CD4-positive, alpha-beta T cell treated with Interleukin-10 for 1 hour (primary cell): ENCODE data around the gene SLC7A14.
"Not testable (repeated sequence)": the region's sequence is repeated elsewhere in the genome, so short reads cannot be mapped to it uniquely, and the experiment has no call there.

Experiments
- DNase-seq: peaks from one replicate; pipeline ENCODE4 v3.0.0-alpha.2; 2020

The SLC7A14 gene

DNA sequence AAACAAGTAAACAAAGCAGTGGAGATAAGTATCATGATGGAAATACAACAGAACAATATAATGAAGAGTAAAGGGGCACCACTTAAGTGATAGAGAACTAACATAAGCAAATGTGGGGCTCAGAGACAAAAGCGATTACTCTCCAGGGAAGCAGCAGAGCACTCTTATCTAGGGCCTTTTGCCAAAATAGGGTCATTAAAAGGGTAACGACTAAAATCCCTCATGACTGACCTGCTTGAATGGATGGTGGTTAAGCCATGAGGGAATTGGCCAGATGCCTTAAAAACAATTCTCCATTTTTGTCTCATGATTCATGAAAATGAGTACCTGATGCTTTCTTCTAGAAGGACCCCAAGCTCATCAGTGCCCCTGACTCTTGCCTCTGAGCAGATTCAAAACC lies 3.2 kb upstream of the SLC7A14 start:
- DNase-seq = no peak

DNA sequence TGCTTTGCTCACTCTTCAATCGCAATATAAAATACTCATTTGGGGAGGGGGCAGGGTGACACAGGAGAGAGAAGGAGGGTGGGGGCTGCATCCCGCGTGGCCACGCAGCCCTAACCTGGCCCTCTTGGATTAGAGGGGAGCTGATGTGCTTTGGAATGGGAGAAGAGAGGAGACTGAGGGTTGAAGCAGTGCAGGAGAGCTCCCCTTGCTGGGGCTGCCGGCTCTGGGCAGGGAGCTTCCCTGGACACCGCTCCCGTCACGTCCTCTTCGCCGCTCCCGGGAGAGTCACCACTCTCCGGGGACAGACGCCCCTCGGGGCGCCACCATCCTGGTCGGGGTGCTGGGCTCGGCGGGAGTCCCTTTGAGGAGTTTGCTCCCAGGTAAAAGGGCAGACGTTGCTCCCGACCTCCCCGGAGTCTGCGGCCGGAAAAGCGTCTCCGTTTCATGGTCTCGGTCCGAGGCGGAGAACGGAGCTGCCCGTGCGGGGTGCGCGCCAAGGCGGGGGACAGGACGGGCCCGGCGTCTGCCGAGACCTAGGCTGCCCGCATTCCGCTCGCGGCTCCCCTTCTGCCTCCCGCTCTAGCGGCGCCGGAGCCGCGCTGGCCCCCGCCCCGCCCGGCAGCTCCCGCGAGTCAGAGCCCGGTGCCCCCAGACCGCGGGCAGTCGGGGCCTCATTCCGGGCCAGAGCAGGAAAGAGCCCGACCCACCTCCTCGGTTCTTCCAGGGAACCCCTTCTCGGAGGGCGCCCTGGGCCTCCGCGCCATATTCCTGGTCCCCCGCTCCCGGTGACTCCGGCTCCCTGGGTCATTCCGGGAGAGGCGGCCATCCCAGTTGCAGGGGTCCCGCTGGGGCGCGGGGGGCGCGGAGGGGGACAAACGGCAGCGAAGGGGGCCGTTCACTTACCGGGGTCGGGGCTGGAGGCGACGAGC lies 603 bp downstream of the SLC7A14 start:
- no peak for DNase-seq

DNA sequence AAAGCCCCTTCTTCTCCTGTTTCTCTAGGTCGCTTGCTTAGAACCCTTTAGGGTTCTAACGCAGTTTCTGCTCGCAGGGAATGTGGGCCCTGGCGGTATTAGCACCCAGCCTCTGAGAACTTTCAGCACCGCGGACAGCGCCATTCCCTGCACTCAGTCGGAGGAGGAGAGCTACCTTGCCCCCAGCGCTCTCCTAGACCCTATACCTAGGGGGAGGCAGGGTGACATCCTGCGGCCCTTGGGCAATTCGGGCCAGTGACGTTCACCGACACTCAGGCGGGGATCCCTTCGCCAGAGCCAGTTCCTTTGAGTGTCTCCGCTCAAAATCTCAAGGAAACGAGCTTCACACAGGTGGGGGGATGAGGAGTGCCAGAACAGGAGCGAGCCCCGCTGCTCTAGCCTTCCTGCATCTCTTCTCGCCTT lies 1.3 kb downstream of the SLC7A14 start:
- DNase-seq = peak; percentile 18

DNA sequence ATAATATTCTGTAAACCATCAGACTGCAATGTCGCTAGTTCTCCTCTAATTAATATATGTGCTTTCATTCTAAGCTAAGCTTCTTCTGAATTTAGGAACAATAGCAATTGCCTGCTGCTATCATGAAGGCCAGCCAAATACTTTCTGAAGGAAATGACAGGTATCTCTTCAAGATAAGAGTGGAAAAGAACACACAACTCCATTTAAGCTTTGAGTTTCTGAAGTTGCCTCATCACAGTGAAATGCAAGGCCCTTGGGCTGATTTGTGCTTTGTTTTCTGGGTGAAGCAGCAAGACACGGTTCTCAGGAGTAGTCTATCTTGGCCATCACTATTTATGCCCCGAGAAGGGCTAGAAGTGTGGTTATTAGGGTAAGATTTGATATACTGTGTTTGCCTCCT lies 6.2 kb downstream of the SLC7A14 start:
- no peak for DNase-seq

DNA sequence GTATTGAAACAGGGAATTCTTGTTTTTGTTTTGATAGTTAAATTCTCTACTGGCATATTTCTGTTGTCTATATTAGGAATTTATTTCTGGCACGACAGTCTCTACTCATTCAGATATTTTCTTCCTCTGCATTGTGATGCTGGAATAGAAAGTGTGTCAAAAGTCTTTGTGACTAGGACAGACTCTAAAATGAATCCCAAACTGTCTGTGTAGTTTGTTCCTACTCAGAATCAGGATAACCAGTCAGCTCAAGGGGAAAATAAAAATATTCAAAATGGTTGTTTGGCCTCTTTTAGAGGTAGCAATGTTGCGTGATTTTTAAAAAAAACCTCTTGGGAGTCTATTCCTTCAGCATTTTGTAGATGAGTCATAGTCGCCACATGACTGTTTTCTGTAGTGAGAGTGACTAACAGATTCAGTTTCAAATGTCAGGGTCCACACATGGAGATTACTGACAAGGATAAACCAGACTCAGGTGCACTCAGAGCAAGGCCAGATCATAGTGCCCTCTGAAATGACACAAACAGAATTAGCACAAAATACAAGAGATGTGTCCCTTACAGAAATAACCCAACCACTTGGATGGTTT lies 13.1 kb downstream of the SLC7A14 start:
- DNase-seq = no peak

DNA sequence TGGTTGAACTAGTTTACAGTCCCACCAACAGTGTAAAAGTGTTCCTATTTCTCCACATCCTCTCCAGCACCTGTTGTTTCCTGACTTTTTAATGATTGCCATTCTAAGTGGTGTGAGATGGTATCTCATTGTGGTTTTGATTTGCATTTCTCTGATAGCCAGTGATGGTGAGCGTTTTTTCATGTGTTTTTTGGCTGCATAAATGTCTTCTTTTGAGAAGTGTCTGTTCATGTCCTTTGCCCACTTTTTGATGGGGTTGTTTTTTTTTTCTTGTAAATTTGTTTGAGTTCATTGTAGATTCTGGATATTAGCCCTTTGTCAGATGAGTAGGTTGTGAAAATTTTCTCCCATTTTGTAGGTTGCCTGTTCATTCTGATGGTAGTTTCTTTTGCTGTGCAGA lies 18.3 kb downstream of the SLC7A14 start:
- not testable (repeated sequence) for DNase-seq

DNA sequence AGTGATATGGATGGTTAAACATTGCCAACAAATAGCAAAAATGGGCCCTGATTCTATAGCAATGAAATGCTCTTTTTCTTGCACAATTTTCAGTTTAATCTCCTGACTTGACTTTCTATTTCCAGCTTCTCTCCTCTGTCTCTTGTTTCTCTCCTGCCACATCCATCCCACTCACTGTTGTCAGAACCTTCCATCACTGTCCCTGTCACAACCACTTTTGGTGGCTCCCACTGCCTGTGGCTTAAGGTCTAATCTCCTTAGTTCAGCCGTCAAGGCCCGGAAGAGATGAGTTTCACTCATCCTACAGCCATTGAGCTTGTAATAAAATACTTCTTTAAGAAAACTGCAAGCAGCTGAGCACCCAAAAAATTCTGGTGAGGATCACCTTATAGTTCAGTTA lies 19.5 kb downstream of the SLC7A14 start:
- DNase-seq = no peak

DNA sequence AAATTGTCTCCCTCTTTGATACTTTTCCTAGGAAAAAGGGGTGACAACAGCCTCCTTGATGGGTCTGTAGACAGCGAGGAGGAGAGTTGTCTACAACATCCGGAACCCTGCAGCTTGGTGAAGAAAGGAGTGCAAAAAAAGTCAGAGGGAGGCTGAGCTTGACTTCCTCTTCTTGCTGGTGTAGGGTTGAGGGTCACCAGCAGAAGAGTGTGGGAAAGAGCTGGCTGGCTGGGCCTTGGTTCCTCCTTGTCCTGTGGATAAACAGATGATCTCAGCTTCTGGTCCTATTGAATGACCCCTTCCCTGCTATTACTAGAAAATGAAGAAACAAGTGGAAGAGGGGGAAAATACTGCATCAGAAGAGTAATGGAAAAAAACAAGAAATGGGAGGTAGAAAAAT lies 20.4 kb downstream of the SLC7A14 start:
- DNase-seq = no peak

DNA sequence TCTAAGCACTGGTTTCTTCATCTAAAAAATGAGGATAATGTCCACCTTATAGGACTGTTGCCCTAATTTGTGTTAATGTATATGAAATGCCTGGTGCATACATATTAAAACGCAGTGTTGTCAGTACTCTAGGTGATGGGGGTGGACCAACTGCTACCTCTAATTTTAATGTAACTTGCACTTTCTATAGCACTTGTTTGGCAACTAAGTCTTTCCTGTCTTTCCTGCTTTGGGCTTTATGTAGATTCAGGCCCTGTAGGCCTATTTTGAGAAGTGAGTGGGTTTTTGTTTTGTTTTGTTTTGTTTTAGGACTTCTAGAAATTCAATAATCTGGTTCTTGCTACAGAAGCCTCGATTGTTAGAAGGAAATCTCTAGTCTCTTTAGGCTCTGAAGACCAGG lies 21.2 kb downstream of the SLC7A14 start:
- no peak for DNase-seq

DNA sequence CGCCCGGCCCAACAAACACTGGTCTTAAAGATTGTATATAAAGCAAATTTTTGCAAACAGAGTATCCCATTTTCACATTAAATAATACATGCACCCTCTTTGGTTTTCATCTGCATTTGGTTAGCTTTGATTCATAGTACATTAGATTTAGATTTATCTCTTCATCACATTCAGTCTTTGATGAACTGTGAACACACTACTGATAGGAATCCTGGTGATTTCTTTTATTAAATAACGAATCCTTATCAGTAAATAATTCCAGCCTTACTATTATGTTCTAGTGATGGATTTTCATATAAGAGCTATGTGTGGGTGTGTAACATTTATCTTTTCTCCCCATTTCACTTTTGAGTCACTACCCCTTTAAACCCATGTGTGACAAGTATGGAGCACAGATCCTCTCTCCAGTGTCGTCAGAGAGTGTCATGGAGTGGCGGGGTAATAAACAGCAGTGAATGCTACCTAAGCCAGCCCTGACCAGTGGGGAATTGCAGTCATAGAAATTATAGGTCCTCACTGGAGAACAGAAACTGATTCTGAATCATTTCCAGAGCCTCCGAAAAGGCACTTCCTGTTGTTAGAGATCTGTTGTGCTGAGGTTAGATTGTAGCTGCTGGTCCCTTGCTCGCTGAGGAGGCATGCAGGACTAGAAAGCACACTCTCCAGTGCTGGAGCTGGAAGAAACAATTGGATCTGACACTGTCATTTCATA lies 22.0 kb downstream of the SLC7A14 start:
- DNase-seq = no peak

DNA sequence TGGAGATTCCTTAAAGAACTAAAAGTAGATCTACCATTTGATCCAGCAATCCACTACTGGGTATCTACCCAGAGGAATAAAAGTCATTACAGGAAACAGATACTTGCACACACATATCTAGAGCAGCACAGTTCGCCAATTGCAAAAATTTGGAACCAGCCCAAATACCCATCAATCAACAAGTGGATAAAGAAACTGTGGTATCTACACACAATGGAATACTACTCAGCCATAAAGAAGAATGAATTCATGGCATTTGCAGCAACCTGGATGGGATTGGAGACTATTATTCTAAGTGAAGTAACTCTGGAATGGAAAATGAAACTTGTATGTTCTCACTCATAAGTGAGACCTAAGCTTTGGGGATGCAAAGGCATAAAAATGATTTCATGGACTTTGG lies 23.8 kb downstream of the SLC7A14 start:
- DNase-seq = no peak

DNA sequence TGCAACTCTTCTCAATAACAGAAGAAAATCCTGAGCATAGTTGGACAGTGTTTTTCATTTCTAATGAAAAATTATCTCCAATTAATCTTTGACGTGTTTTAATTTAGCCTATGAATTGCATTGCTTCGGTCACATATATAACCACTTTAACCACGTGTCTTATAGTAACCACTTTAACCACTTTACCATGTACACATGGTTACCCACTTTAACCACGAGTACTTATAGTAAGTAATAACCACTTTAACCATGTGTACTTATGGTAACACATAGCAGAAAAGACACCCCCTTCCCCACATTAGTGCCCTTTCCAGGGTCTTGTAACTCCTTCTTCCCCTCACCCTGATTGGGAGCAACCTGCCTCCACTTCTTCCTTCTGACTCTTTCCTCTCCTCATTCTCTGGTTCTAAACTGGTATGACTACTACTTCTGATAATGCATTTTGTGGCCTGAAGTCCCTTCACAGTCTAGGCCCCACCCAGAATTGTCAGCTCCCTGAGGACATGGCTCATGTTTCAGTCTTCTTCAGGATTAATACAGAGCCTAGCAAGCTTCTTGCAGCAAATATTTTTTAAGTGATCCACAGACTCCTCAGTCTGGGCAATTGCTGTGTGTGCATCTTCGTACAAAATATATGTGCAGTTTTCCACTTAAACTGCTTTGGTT lies 25.0 kb downstream of the SLC7A14 start:
- DNase-seq = no peak

DNA sequence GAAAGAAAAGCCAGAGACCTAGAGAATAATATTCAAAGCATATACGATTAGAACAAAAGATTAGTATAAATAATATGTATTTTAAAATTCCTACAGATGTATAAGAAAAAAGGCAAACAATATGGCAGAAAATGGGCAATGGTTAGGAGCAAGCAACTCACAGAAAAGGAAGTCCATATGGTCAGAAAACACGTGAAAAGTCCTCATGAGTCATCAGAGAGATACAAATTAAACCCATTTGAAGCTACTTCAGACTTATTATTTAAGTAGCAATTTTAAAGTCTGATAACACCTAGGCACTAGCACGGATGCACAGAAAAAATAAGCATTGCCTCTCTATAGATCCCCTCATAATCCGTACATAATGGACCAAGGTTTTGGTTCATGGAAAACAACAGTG lies 25.6 kb downstream of the SLC7A14 start:
- DNase-seq = no peak

DNA sequence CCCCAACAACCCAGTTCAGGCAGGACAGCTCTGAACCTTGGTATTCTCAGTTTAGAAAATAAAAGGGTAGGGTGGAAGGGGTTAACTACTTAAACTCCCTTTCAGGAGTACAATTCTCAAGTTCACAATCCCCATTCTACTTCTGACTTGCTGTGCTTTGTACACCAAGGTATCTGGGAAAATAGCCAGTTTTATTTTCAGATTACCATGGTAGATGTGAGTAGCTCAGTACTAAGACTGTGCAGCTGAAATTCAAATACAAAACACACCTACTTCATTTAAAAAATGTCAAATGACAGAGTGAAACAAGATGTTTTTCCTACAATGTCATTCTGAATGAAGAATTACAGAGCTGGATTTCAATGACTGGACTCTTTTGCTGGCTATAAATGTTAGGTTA lies 27.4 kb downstream of the SLC7A14 start:
- no peak for DNase-seq

DNA sequence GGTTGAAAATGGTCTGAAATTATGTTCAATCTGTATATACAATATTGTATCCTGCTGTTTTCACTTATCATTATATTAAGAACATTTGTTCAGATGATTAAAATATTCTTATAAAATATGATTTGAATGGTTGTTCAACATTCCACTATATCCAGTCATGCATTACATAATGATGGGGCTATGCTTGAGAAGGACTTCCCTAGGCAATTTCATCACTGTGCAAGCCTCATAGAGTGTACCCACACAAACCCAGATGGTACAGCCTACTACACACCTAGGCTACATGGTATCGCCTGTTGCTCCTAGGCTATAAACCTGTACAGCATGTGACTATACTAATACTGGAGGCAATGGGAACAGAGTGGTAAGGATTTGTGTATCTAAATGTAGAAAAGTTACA lies 30.5 kb downstream of the SLC7A14 start:
- DNase-seq = no peak

DNA sequence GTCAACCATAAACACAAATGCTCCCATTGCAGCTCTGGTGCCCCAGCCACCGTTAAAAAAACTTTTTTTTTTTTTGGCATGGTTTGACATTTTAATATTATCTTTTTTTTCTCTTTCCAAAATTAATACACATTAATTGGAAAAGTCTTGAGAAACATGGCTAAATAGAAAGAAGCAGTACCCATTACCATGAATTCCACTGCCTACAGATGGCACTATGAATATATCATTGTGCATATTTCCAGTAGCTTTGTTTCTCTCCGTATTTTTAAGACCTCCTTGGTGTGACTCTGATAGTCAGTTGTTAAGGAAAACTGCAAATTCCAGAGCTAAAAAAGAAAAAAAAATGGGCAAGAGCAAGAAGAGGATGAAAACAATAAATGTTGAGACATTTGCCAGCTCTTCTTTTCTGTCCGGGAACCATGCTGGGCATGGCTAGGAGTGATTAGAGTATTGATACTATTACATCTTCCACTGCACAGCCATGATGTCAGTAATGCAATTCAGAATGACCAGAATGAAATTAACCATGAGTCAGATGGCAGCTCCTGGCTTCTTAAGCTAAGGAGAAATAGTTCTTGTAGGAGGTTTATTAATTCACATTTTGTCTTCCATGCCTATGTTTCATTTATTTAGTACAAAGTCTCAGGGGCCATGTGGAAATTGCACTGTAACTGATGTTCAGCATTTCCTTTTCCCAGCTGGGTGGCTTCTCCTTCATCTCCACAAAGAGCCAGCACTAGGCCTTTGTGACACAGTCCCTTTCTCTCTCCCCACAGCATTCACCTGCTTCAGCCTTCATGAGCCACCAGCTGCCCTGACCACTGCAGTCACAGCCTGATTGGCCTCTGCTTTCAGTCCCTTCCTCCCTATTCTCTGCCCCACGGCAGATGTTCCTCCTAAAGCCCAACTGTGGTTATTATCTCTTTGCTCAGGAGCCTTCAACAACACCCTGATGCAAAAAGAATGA lies 31.8 kb downstream of the SLC7A14 start:
- DNase-seq = no peak

DNA sequence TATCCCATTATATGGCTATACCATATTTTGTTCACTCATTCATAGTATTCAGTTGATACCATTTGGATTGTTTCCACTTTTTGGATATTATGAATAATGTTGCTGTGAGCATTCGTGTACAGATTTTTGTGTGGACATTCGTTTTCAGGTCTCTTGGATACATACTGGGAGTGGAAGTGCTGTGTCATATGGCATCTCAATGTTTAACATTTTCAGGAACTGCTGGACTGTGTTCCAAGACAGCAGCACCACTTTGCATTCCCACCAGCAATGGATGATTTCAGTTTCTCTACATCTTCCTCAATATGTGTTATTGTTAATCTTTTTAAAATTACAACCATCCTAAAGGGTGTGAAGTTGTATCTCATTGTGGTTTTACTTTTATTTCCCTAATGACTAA lies 34.6 kb downstream of the SLC7A14 start:
- DNase-seq = no peak

DNA sequence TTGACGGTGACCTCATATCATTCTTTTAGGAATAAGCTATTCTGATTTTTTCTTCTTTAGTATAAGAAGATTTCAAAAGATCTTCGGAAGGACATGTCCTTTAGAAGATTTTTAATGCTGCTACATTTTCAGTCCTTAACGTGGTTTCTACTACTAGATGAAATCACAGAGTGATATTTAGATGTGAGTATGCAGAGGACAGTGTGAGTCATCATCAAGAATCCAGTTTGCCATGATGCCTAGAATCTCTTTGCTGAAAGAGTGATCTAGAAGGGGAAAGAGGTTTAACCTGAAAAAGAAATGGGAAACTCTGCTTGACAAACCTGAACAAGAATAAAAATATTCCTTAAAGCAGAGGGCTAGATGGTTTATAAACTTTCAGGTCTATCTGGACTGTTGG lies 43.2 kb downstream of the SLC7A14 start:
- DNase-seq = no peak

DNA sequence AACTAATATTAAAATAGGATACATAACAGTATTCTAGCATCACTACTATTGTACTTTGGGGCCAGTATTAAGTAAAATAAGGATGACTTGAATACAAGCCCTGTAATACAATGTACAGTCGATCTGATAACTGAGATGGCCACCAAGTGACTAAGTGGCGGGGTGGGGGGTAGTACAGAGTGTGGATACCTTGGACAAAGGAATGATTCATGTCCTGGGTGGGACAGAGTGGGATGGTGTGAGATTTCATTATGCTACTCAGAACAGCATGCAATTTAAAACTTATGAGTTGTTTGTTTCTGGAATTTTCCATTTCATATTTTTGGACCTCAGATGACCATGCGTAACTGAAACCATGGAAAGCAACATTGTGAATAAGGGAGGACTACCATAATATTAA lies 46.0 kb downstream of the SLC7A14 start:
- DNase-seq = no peak

DNA sequence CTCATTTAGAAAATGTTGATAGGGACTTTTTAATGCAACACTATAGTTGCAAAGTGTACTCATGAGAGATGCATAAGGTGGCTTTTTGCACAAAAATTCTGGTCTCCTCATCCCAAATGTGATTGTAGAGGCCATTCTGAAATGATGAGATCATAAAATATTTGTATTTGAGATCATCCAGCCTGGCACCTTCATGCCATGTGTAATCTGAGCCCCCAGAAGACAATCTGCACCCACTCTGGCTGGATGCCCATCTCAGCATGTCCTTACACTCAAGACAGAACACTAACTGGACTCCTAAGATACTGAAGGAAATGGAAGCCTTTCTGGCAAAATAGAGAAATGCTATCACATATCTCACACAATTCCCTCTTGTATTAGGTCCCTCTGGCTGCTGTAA lies 49.2 kb downstream of the SLC7A14 start:
- no peak for DNase-seq

DNA sequence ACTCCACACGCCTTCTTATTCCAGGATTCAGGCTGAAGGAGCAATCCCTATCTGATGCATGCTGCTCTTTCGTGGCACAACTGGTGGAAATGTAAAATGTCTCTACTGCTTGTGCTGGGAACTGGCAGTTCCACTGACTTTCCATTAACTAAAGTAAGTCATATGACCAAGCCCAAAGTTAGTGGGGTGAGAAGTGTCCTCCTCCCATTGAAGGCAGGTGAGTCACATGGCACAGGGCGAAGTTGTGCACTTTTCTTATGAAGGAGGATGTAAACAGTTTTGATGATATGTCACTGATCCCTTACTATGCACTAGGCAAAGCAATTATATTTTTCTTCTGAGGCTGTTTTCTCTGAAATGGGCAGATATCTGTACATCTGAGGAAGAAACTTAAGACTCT lies 51.6 kb downstream of the SLC7A14 start:
- DNase-seq = no peak

DNA sequence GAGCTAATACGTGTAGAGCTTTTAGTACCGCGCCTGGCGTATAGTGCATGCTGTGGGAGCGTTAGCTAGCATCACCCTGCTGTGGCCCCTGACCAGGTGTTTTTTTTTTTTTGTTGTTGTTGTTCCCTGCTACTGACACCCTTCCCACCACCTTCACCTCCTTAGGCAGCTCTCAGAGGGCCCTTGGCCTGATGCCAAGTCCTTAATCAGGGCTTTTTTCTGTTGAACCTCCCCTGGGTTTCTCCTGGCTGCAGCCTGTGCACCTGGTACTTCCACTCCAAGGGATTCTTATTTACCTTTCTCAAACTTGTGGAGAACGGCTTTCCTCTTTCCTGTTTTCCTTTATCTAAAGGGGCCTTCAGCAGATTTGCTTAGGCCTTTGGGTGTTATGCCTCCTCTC lies 53.3 kb downstream of the SLC7A14 start:
- no peak for DNase-seq
